A549 (cell line): ENCODE results near the gene H1-8. TPM values are rescaled to one million over a fixed set of nuclear protein-coding genes. Genes with fewer than 3 reads are reported as not detected.
A peak's percentile ranks its signal among the peaks of the same experiment; 100 is the strongest.

ENCODE experiments used
- ATAC-seq, 2 experiments: fragments of 200-7000 bp in 1 of 2; fragments of >200 bp in 1 of 2; cut with Nextera tagmentation in 1 of 2; cut with Tn5 transposase in 1 of 2; 3 replicates each; pipeline versions ENCODE4 v1.8.0 to v1.9.1; 2018 to 2020; ENCODE audit warnings: mild to moderate bottlenecking in 1 of 2, moderate library complexity in 1 of 2
- CTCF ChIA-PET: fragments of 300-600 bp; sonication (Branson Sonifier 250); formaldehyde crosslinking; extraction: SDS; loops from one replicate; lab custom pipeline; 2021; ENCODE audit warnings: antibody characterized with exemption, inconsistent platforms; lab: Yijun Ruan, JAX
- POLR2A ChIA-PET: fragments of 350-600 bp; formaldehyde crosslinking; extraction: SDS; loops from one replicate; lab custom pipeline; 2021; ENCODE audit warnings: antibody characterized with exemption, inconsistent platforms; lab: Yijun Ruan, JAX
- DNase-seq, 2 experiments: peaks; one replicate each; pipeline versions ENCODE4 v3.0.0 to v3.0.0-alpha.2; 2011 to 2016; ENCODE audit warnings: low read depth in 1 of 2, low spot score in 1 of 2
- FAIRE-seq: peaks from 2 replicates; lab custom pipeline; 2011; peaks lifted over from hg19 to GRCh38; lab: Jason Lieb, UNC
- H3K27ac ChIP-seq, 2 experiments: fragments of >200 bp; sonication (Bioruptor Twin); formaldehyde crosslinking; 3 replicates each; pipeline ENCODE4 v1.5.1; 2016 to 2017
- H3K4me1 ChIP-seq: fragments of >200 bp; sonication (Bioruptor Twin); formaldehyde crosslinking; 3 replicates; pipeline ENCODE4 v1.6.1; 2016
- H3K4me2 ChIP-seq: fragments of >200 bp; sonication (Bioruptor Twin); formaldehyde crosslinking; 3 replicates; pipeline ENCODE4 v1.6.1; 2016
- H3K4me3 ChIP-seq: fragments of >200 bp; sonication (Bioruptor Twin); formaldehyde crosslinking; 3 replicates; pipeline ENCODE4 v1.5.1; 2016
- H3K9me3 ChIP-seq: fragments of >200 bp; sonication (Bioruptor Twin); formaldehyde crosslinking; 3 replicates; pipeline ENCODE4 v1.6.1; 2016
- ATOH8 ChIP-seq: fragments of 250-450 bp; sonication (Bioruptor Pico); IDR thresholded peaks from 2 replicates; pipeline ENCODE4 v1.5.0; 2020; ENCODE audit warnings: low read depth, mild to moderate bottlenecking, moderate library complexity
- BHLHE40 ChIP-seq: IDR thresholded peaks from 2 replicates; pipeline ENCODE4 v1.6.1; 2012; ENCODE audit warnings: low read depth, low read length, inconsistent platforms
- CHD4 ChIP-seq: fragments of 200-600 bp; sonication (generic); IDR thresholded peaks from 2 replicates; pipeline ENCODE4 v1.6.1; 2016; ENCODE audit warnings: antibody characterized with exemption, mild to moderate bottlenecking, borderline replicate concordance
- E2F6 ChIP-seq: IDR thresholded peaks from 2 replicates; pipeline ENCODE4 v1.6.1; 2012; ENCODE audit warnings: low read depth, borderline replicate concordance
- EHF ChIP-seq: fragments of 250-450 bp; sonication (Bioruptor Pico); IDR thresholded peaks from 2 replicates; pipeline ENCODE4 v1.5.0; 2020; ENCODE audit warnings: mild to moderate bottlenecking
- FOSB ChIP-seq: fragments of 250-450 bp; sonication (Bioruptor Pico); IDR thresholded peaks from 2 replicates; pipeline ENCODE4 v1.5.0; 2020; ENCODE audit warnings: mild to moderate bottlenecking, moderate library complexity
- FOXS1 ChIP-seq: fragments of 250-450 bp; sonication (Bioruptor Pico); IDR thresholded peaks from 2 replicates; pipeline ENCODE4 v1.5.0; 2020; ENCODE audit warnings: mild to moderate bottlenecking, moderate library complexity
- HOXA7 ChIP-seq: fragments of 250-450 bp; sonication (Bioruptor Pico); IDR thresholded peaks from 2 replicates; pipeline ENCODE4 v1.5.0; 2020; ENCODE audit warnings: mild to moderate bottlenecking, moderate library complexity
- HOXB13 ChIP-seq: fragments of 250-450 bp; sonication (Bioruptor Pico); IDR thresholded peaks from 2 replicates; pipeline ENCODE4 v1.5.0; 2020; ENCODE audit warnings: low read depth, mild to moderate bottlenecking, moderate library complexity
- JUNB ChIP-seq: fragments of >200 bp; sonication (Bioruptor Twin); formaldehyde crosslinking; IDR thresholded peaks from 2 replicates; pipeline ENCODE4 v1.6.1; 2016
- MAX ChIP-seq: IDR thresholded peaks from 2 replicates; pipeline ENCODE4 v1.6.1; 2012
- NFE2L2 ChIP-seq: fragments of 150-350 bp; conservative IDR thresholded peaks from 2 replicates; pipeline ENCODE4 v1.6.1; 2014; ENCODE audit warnings: low read length
- PHF8 ChIP-seq: fragments of 200-600 bp; sonication (generic); IDR thresholded peaks from 2 replicates; pipeline ENCODE4 v1.6.1; 2016; ENCODE audit warnings: low read depth, mild to moderate bottlenecking, antibody characterized with exemption, moderate library complexity, borderline replicate concordance
- RARB ChIP-seq: fragments of 250-450 bp; sonication (Bioruptor Pico); IDR thresholded peaks from 2 replicates; pipeline ENCODE4 v1.8.0; 2021; ENCODE audit warnings: mild to moderate bottlenecking, moderate library complexity
- SMC3 ChIP-seq: fragments of >200 bp; sonication (Bioruptor Twin); formaldehyde crosslinking; IDR thresholded peaks from 3 replicates; pipeline ENCODE4 v1.6.1; 2018; ENCODE audit warnings: inconsistent platforms
- ZNF302 ChIP-seq: fragments of 250-450 bp; sonication (Bioruptor Pico); IDR thresholded peaks from 2 replicates; pipeline ENCODE4 v1.9.0; 2021; ENCODE audit warnings: inconsistent platforms, mild to moderate bottlenecking, moderate library complexity
- WGBS: methylation state at CpG from one replicate; pipeline ENCODE4 v1.1.6; 2017; ENCODE audit errors: missing lambda C conversion rate; 5-methylcytosine and 5-hydroxymethylcytosine counted together
- polyA plus RNA-seq, 4 experiments: library from polyadenylated mRNA; depleted of rRNA in 3 of 4; stranded (reverse); fragments of >200 nt; fragmentation: RNase III in 1 of 4; extraction: RNeasy Plus Mini Kit Qiagen cat#74134 plus additional on column Dnase treatment in 1 of 4; gene quantifications; 2 replicates in 3 of 4; 3 replicates in 1 of 4; pipeline ENCODE4 v1.2.3, GENCODE V29; 2011 to 2017
- TF ChIP-seq, protein P1 (sequence below): fragments of 200-600 bp; sonication (generic); IDR thresholded peaks from 2 replicates; pipeline ENCODE4 v1.6.1; 2016; ENCODE audit warnings: antibody characterized with exemption, mild to moderate bottlenecking, moderate library complexity
- TF ChIP-seq, protein P2 (sequence below): fragments of 450-650 bp; IDR thresholded peaks from 2 replicates; pipeline ENCODE4 v1.6.1; 2014; ENCODE audit warnings: antibody characterized with exemption
- TF ChIP-seq, protein P3 (sequence below): fragments of >200 bp; sonication (Bioruptor Twin); formaldehyde crosslinking; IDR thresholded peaks from 2 replicates; pipeline ENCODE4 v1.6.1; 2016

The H1-8 gene
- polyA plus RNA-seq, 2 of the 4 experiments (the other 2 are of a cell fraction), result not detected

- no peak for TF ChIP-seq ATOH8 (CRISPR knock-in tag)
- no peak for TF ChIP-seq BHLHE40
Observed at GRCh38 chr3:129593595-129594339, 50.8 kb downstream of the H1-8 start (continued).

DNA sequence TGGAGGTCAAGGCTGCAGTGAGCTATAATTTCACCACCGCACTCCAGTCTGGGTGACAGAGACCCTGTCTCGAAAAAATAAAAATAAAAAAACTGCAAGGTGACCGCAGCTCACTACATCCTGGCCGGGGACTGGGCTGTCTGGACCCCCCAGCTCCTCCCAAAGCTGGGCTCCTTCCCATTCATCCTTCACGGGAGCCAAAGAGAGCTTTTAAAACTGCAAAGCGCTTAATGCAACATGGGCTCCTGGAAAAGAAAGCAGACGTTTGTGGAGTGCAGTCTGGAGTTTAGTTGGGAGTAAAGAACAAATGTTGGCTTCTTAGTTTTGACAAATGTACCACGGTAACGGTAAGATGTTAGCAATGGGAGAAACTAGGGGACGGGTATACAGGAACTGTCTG lies 51.4 kb downstream of the H1-8 start:
- Histone ChIP-seq H3K4me3 (no peak overlapping the region), H3K9me3 (no peaks in the 10 kb centered on the region), H3K27ac (no peak overlapping the region), H3K4me2 (no peak overlapping the region), H3K4me1 (peaks cover 51% of the 10 kb centered on the region)
- no peak for FAIRE-seq
- TF ChIP-seq FOSB, result no peak
- no peak for TF ChIP-seq EHF (CRISPR knock-in tag)
- CTCF ChIA-PET, result interaction anchor here (1.4 kb wide), 1 partner anchor 11 kb away, joined by 4 read pairs; no protein-coding TSS in a partner anchor
- WGBS, result 80% methylated on average over 10 of the region's 10 CpGs
- POLR2A ChIA-PET, result no interaction called here
- DNase-seq, result no peak
- no peak for ATAC-seq

DNA sequence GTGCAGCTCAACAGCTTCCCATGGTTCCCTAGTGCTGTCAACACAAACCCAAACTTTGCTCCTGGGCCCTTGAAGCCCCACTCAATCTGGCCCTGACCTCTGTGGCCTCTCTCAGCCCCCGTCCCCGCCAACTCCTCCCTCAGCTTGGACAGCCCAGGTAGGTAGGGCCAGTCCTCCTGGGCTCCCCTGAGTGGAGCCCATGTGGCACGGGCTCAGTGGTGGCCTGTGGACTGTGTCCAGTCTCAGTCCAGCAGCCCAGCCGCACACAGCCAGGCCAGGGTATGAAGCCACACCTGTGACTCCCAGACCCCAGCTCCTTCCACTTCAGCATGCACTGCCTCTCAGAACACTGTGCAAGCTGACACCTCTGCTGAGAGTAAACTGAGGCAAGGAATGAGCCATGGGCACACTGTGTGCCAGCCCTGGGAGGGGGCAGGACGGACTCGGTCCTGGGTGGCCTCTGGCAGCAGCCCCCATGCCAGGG lies 52.0 kb downstream of the H1-8 start:
- Histone ChIP-seq H3K9me3 (no peaks in the 10 kb centered on the region), H3K27ac (peak overlapping the region in 1 of 2 experiments; percentile 81; a peak in 3 of 6 replicates), H3K4me3 (no peak overlapping the region), H3K4me1 (peaks cover 54% of the 10 kb centered on the region), H3K4me2 (no peak overlapping the region)
- no peak for FAIRE-seq
- ChIA-PET CTCF (interaction anchor here (1.4 kb wide), 1 partner anchor 11 kb away, joined by 4 read pairs; no protein-coding TSS in a partner anchor), POLR2A (no interaction called here)
- WGBS, result 88% methylated on average over 4 of the region's 6 CpGs
- no peak for ATAC-seq
- no peak for DNase-seq
- TF ChIP-seq HOXA7 (CRISPR knock-in tag) (no peak), PHF8 (no peak), ZNF302 (CRISPR knock-in tag) (no peak), RARB (CRISPR knock-in tag) (no peak), NFE2L2 (no peak), CHD4 (no peak), MAX (no peak), EHF (CRISPR knock-in tag) (no peak), E2F6 (no peak), FOXS1 (CRISPR knock-in tag) (no peak), JUNB (no peak), HOXB13 (CRISPR knock-in tag) (no peak), SMC3 (no peak)
- TF ChIP-seq, protein P1, sequence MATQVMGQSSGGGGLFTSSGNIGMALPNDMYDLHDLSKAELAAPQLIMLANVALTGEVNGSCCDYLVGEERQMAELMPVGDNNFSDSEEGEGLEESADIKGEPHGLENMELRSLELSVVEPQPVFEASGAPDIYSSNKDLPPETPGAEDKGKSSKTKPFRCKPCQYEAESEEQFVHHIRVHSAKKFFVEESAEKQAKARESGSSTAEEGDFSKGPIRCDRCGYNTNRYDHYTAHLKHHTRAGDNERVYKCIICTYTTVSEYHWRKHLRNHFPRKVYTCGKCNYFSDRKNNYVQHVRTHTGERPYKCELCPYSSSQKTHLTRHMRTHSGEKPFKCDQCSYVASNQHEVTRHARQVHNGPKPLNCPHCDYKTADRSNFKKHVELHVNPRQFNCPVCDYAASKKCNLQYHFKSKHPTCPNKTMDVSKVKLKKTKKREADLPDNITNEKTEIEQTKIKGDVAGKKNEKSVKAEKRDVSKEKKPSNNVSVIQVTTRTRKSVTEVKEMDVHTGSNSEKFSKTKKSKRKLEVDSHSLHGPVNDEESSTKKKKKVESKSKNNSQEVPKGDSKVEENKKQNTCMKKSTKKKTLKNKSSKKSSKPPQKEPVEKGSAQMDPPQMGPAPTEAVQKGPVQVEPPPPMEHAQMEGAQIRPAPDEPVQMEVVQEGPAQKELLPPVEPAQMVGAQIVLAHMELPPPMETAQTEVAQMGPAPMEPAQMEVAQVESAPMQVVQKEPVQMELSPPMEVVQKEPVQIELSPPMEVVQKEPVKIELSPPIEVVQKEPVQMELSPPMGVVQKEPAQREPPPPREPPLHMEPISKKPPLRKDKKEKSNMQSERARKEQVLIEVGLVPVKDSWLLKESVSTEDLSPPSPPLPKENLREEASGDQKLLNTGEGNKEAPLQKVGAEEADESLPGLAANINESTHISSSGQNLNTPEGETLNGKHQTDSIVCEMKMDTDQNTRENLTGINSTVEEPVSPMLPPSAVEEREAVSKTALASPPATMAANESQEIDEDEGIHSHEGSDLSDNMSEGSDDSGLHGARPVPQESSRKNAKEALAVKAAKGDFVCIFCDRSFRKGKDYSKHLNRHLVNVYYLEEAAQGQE, result no peak
- TF ChIP-seq, protein P2, sequence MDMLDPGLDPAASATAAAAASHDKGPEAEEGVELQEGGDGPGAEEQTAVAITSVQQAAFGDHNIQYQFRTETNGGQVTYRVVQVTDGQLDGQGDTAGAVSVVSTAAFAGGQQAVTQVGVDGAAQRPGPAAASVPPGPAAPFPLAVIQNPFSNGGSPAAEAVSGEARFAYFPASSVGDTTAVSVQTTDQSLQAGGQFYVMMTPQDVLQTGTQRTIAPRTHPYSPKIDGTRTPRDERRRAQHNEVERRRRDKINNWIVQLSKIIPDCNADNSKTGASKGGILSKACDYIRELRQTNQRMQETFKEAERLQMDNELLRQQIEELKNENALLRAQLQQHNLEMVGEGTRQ, result no peak
- TF ChIP-seq, protein P3, sequence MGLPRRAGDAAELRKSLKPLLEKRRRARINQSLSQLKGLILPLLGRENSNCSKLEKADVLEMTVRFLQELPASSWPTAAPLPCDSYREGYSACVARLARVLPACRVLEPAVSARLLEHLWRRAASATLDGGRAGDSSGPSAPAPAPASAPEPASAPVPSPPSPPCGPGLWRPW, result no peak
